Astrocyte (in vitro differentiated cells and primary cell): Measurements from ENCODE around the gene ZSCAN12. TPM values are rescaled to one million over a fixed set of nuclear protein-coding genes. Genes with fewer than 3 reads are reported as not detected.

Experiments
- DNase-seq: peaks from one replicate; pipeline ENCODE4 v3.0.0-alpha.2; 2010; ENCODE audit warnings: low read depth
- FAIRE-seq: peaks from 2 replicates; lab custom pipeline; 2011; peaks lifted over from hg19 to GRCh38; lab: Jason Lieb, UNC
- H2AFZ ChIP-seq: 2 replicates; pipeline ENCODE4 v1.6.0; 2012; ENCODE audit warnings: low read depth, low read length, inconsistent platforms
- H3K27ac ChIP-seq: 2 replicates; pipeline ENCODE4 v1.5.1; 2011; ENCODE audit warnings: low read depth, low read length, inconsistent platforms
- H3K27me3 ChIP-seq: 2 replicates; pipeline ENCODE4 v1.6.0; 2011; ENCODE audit warnings: low read length, inconsistent platforms; ENCODE audit not compliant: insufficient read depth
- H3K36me3 ChIP-seq: 2 replicates; pipeline ENCODE4 v1.5.1; 2011; ENCODE audit warnings: low read length, inconsistent platforms; ENCODE audit not compliant: insufficient read depth
- H3K4me1 ChIP-seq: 2 replicates; pipeline ENCODE4 v1.5.1; 2011; ENCODE audit warnings: low read length, inconsistent platforms; ENCODE audit not compliant: insufficient read depth
- H3K4me2 ChIP-seq: 2 replicates; pipeline ENCODE4 v1.6.0; 2012; ENCODE audit warnings: low read length, inconsistent platforms
- H3K4me3 ChIP-seq: 2 replicates; pipeline ENCODE4 v1.5.1; 2011; ENCODE audit warnings: low read depth, mild to moderate bottlenecking, low read length, inconsistent platforms; ENCODE audit not compliant: insufficient read depth
- H3K79me2 ChIP-seq: 2 replicates; pipeline ENCODE4 v1.6.0; 2012; ENCODE audit warnings: mild to moderate bottlenecking, low read length, inconsistent platforms; ENCODE audit not compliant: insufficient read depth
- H3K9ac ChIP-seq: 2 replicates; pipeline ENCODE4 v1.6.0; 2012; ENCODE audit warnings: mild to moderate bottlenecking, low read length, inconsistent platforms
- H3K9me3 ChIP-seq: 2 replicates; pipeline ENCODE4 v1.5.1; 2012; ENCODE audit warnings: low read depth, mild to moderate bottlenecking, low read length, inconsistent platforms; ENCODE audit not compliant: insufficient read depth
- H4K20me1 ChIP-seq: 2 replicates; pipeline ENCODE4 v1.6.0; 2012; ENCODE audit warnings: low read length, inconsistent platforms; ENCODE audit not compliant: insufficient read depth
- H3K27ac Mint-ChIP-seq: one replicate; pipeline ENCODE4 v1.8.0; 2021; ENCODE audit warnings: mild to moderate bottlenecking, mixed read lengths; ENCODE audit not compliant: unreplicated experiment
- H3K27me3 Mint-ChIP-seq: one replicate; pipeline ENCODE4 v1.8.0; 2021; ENCODE audit warnings: low read depth, mixed read lengths; ENCODE audit not compliant: unreplicated experiment
- H3K36me3 Mint-ChIP-seq: one replicate; pipeline ENCODE4 v1.8.0; 2021; ENCODE audit warnings: low read depth, mixed read lengths; ENCODE audit not compliant: unreplicated experiment
- H3K4me1 Mint-ChIP-seq: one replicate; pipeline ENCODE4 v1.8.0; 2021; ENCODE audit warnings: low read depth, mixed read lengths; ENCODE audit not compliant: unreplicated experiment
- H3K4me3 Mint-ChIP-seq: one replicate; pipeline ENCODE4 v1.8.0; 2021; ENCODE audit warnings: mild to moderate bottlenecking, moderate library complexity, mixed read lengths; ENCODE audit not compliant: unreplicated experiment
- H3K9me3 Mint-ChIP-seq: one replicate; pipeline ENCODE4 v1.8.0; 2021; ENCODE audit warnings: mild to moderate bottlenecking, mixed read lengths; ENCODE audit not compliant: unreplicated experiment
- EZH2 ChIP-seq: IDR thresholded peaks from 2 replicates; pipeline ENCODE4 v1.6.1; 2012; ENCODE audit warnings: mild to moderate bottlenecking, low read length, inconsistent platforms; ENCODE audit not compliant: insufficient read depth
- total RNA-seq: library from RNA; stranded (reverse); gene quantifications from 2 replicates; pipeline ENCODE4 v1.2.1, GENCODE V29; 2021
- TF ChIP-seq, protein P1 (sequence below): IDR thresholded peaks from 2 replicates; pipeline ENCODE4 v1.5.1; 2011; ENCODE audit warnings: low read depth, mild to moderate bottlenecking, inconsistent platforms, low read length, moderate library complexity; ENCODE audit not compliant: insufficient read depth

Gene ZSCAN12
- total RNA-seq, 1 donor from 2014 or later: 6.3 TPM

GRCh38 chr6:28373925-28374324 lies 25.6 kb downstream of the ZSCAN12 start:
- DNase-seq: no peak
- H3K36me3 ChIP-seq: peaks cover 4% of the 10 kb centered on the region
- Mint-ChIP-seq H3K27ac (no peak overlapping the region), H3K9me3 (no peaks in the 10 kb centered on the region), H3K27me3 (no peaks in the 10 kb centered on the region), H3K4me3 (no peak overlapping the region), H3K36me3 (peaks cover 6% of the 10 kb centered on the region), H3K4me1 (no peaks in the 10 kb centered on the region)
- H3K4me1 ChIP-seq: no peaks in the 10 kb centered on the region
- no peak overlapping the region for H3K9ac ChIP-seq
- TF ChIP-seq, protein P1, sequence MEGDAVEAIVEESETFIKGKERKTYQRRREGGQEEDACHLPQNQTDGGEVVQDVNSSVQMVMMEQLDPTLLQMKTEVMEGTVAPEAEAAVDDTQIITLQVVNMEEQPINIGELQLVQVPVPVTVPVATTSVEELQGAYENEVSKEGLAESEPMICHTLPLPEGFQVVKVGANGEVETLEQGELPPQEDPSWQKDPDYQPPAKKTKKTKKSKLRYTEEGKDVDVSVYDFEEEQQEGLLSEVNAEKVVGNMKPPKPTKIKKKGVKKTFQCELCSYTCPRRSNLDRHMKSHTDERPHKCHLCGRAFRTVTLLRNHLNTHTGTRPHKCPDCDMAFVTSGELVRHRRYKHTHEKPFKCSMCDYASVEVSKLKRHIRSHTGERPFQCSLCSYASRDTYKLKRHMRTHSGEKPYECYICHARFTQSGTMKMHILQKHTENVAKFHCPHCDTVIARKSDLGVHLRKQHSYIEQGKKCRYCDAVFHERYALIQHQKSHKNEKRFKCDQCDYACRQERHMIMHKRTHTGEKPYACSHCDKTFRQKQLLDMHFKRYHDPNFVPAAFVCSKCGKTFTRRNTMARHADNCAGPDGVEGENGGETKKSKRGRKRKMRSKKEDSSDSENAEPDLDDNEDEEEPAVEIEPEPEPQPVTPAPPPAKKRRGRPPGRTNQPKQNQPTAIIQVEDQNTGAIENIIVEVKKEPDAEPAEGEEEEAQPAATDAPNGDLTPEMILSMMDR: no peak
- TF ChIP-seq EZH2: no peak
- H3K27me3 ChIP-seq: no peaks in the 10 kb centered on the region
- FAIRE-seq: no peak
- no peaks in the 10 kb centered on the region for H4K20me1 ChIP-seq
- no peak overlapping the region for H3K4me2 ChIP-seq
- no peaks in the 10 kb centered on the region for H3K9me3 ChIP-seq
- no peaks in the 10 kb centered on the region for H3K79me2 ChIP-seq
- no peak overlapping the region for H3K27ac ChIP-seq
- no peak overlapping the region for H2AFZ ChIP-seq
- H3K4me3 ChIP-seq: no peak overlapping the region

GRCh38 chr6:28371706-28372451 lies 27.7 kb downstream of the ZSCAN12 start:
- no peaks in the 10 kb centered on the region for H3K9me3 ChIP-seq
- Mint-ChIP-seq H3K9me3 (peaks cover 3% of the 10 kb centered on the region), H3K4me3 (no peak overlapping the region), H3K36me3 (peaks cover 10% of the 10 kb centered on the region), H3K4me1 (no peaks in the 10 kb centered on the region), H3K27me3 (no peaks in the 10 kb centered on the region), H3K27ac (no peak overlapping the region)
- no peak overlapping the region for H3K9ac ChIP-seq
- H4K20me1 ChIP-seq: no peaks in the 10 kb centered on the region
- H3K4me2 ChIP-seq: no peak overlapping the region
- H2AFZ ChIP-seq: no peak overlapping the region
- DNase-seq (no peak), FAIRE-seq (no peak)
- H3K27me3 ChIP-seq: no peaks in the 10 kb centered on the region
- no peak overlapping the region for H3K27ac ChIP-seq
- H3K4me3 ChIP-seq: no peak overlapping the region
- TF ChIP-seq EZH2: no peak
- TF ChIP-seq, protein P1: no peak
- no peaks in the 10 kb centered on the region for H3K79me2 ChIP-seq
- no peaks in the 10 kb centered on the region for H3K4me1 ChIP-seq
- no peaks in the 10 kb centered on the region for H3K36me3 ChIP-seq

DNA sequence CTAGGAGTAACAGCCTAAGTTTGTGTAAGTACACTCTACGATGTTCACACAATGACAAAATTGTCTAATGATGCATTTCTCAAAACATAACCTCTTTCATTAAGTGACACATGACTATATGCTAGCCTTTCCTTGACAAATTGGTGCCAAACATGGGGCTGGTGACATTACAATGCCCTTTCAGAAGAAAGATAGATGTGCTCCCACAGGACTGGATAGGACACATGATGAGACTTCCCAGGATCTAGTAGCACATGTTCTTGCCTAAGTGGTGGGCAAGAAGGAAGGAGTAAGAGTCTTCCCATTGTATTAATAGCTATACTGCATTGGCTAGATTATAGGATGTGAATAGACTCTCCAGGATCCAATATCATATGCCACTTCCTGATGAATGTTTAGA lies 28.3 kb downstream of the ZSCAN12 start:
- no peak overlapping the region for H2AFZ ChIP-seq
- peaks cover 3% of the 10 kb centered on the region for H3K36me3 ChIP-seq
- TF ChIP-seq, protein P1: no peak
- no peak for TF ChIP-seq EZH2
- Mint-ChIP-seq H3K4me1 (no peaks in the 10 kb centered on the region), H3K27me3 (no peaks in the 10 kb centered on the region), H3K4me3 (no peak overlapping the region), H3K27ac (no peak overlapping the region), H3K9me3 (peaks cover 3% of the 10 kb centered on the region), H3K36me3 (peaks cover 16% of the 10 kb centered on the region)
- H3K27ac ChIP-seq: no peak overlapping the region
- no peak overlapping the region for H3K9ac ChIP-seq
- no peaks in the 10 kb centered on the region for H4K20me1 ChIP-seq
- no peaks in the 10 kb centered on the region for H3K9me3 ChIP-seq
- no peak overlapping the region for H3K4me2 ChIP-seq
- H3K4me1 ChIP-seq: no peaks in the 10 kb centered on the region
- H3K27me3 ChIP-seq: no peaks in the 10 kb centered on the region
- H3K79me2 ChIP-seq: no peaks in the 10 kb centered on the region
- no peak overlapping the region for H3K4me3 ChIP-seq
- no peak for DNase-seq
- FAIRE-seq: no peak
